ENCODE data around the gene GALM. TPM values are rescaled to one million over a fixed set of nuclear protein-coding genes. Genes with fewer than 3 reads are reported as not detected.
"Not testable (repeated sequence)": the region's sequence is repeated elsewhere in the genome, so short reads cannot be mapped to it uniquely, and the experiment has no call there.

GALM gene
- polyA plus RNA-seq, 3 donors: 3.0 to 3.6 (median 3.1) TPM

- 90% methylated on average over 2 of the region's 6 CpGs for WGBS (ENCODE audit: insufficient coverage)
- Mint-ChIP-seq H3K4me1 (peaks cover 4% of the 10 kb centered on the region), H3K4me3 (peak overlapping the region in 1 of 2 donors; percentile 36), H3K27me3 (ENCODE audit: low read depth in 3 of 3) (peaks cover 0 to 2% (median 0%) of the 10 kb centered on the region in 3 donors), H3K9me3 (no peaks in the 10 kb centered on the region), H3K27ac (no peak overlapping the region), H3K36me3 (peaks cover 54 to 59% of the 10 kb centered on the region in 2 donors)
- Histone ChIP-seq H2AFZ (ENCODE audit: insufficient read depth, low read depth, low read length, poor library complexity, severe bottlenecking) (no peak overlapping the region), H3K9me3 (replicated peaks in 1 of 2; ENCODE audit: control insufficient read depth in 1 of 2, insufficient read depth in 1 of 2, low read length in 2 of 2) (no peaks in the 10 kb centered on the region), H3K27ac (ENCODE audit: low read depth in 1 of 2, low read length in 2 of 2) (no peak overlapping the region), H3K9ac (ENCODE audit: insufficient read depth, low read length, poor library complexity, severe bottlenecking) (no peak overlapping the region), H3K4me3 (replicated peaks in 1 of 3; ENCODE audit: low read depth in 2 of 3, low read length in 3 of 3) (no peak overlapping the region), H4K20me1 (ENCODE audit: insufficient read depth, low read length) (no peaks in the 10 kb centered on the region), H3K36me3 (replicated peaks in 1 of 2; ENCODE audit: control insufficient read depth in 1 of 2, insufficient read depth in 2 of 2, low read length in 2 of 2) (peaks cover 10 to 48% of the 10 kb centered on the region in 2 donors), H3K27me3 (ENCODE audit: control insufficient read depth in 2 of 2, insufficient read depth in 2 of 2, low read length in 2 of 2) (no peaks in the 10 kb centered on the region), H3K4me2 (replicated peaks; ENCODE audit: extremely low read depth, low read length, poor library complexity, severe bottlenecking) (no peak overlapping the region), H3K79me2 (ENCODE audit: insufficient read depth, low read length) (no peaks in the 10 kb centered on the region), H3K4me1 (ENCODE audit: control insufficient read depth in 1 of 2, insufficient read depth in 2 of 2, low read length in 2 of 2) (no peaks in the 10 kb centered on the region)
- intact Hi-C loops (cut with micrococcal nuclease): no loop called here
- no peak for DNase-seq
- TF ChIP-seq CTCF (IDR thresholded peaks at IDR 0.05): no peak
Measured at GRCh38 chr2:38676681-38677080, 10.8 kb downstream of the GALM start.

GRCh38 chr2:38680868-38681267 lies 15.0 kb downstream of the GALM start:
- H2AFZ ChIP-seq (ENCODE audit: insufficient read depth, low read depth, low read length, poor library complexity, severe bottlenecking); H3K9ac ChIP-seq (ENCODE audit: insufficient read depth, low read length, poor library complexity, severe bottlenecking); H3K9me3 Mint-ChIP-seq; H4K20me1 ChIP-seq (ENCODE audit: insufficient read depth, low read length); H3K27ac Mint-ChIP-seq; H3K27me3 ChIP-seq (ENCODE audit: control insufficient read depth in 2 of 2, insufficient read depth in 2 of 2, low read length in 2 of 2); H3K4me2 ChIP-seq (replicated peaks; ENCODE audit: extremely low read depth, low read length, poor library complexity, severe bottlenecking); H3K4me1 ChIP-seq (ENCODE audit: control insufficient read depth in 1 of 2, insufficient read depth in 2 of 2, low read length in 2 of 2); H3K4me3 ChIP-seq (replicated peaks in 1 of 3; ENCODE audit: low read depth in 2 of 3, low read length in 3 of 3); H3K79me2 ChIP-seq (ENCODE audit: insufficient read depth, low read length); H3K4me1 Mint-ChIP-seq; H3K27ac ChIP-seq (ENCODE audit: low read depth in 1 of 2, low read length in 2 of 2); H3K27me3 Mint-ChIP-seq (ENCODE audit: low read depth in 3 of 3); H3K4me3 Mint-ChIP-seq; H3K9me3 ChIP-seq (replicated peaks in 1 of 2; ENCODE audit: control insufficient read depth in 1 of 2, insufficient read depth in 1 of 2, low read length in 2 of 2); intact Hi-C loops (cut with micrococcal nuclease); DNase-seq: not testable (repeated sequence)
- 100% methylated on average over 5 of the region's 5 CpGs for WGBS (ENCODE audit: insufficient coverage)
- H3K36me3 ChIP-seq (replicated peaks in 1 of 2; ENCODE audit: control insufficient read depth in 1 of 2, insufficient read depth in 2 of 2, low read length in 2 of 2): peaks cover 11 to 74% of the 10 kb centered on the region in 2 donors
- H3K36me3 Mint-ChIP-seq: peaks cover 67 to 81% of the 10 kb centered on the region in 2 donors

Data from CD14-positive monocyte (primary cell).